ENCODE measurements around the gene CTNS.

DNA sequence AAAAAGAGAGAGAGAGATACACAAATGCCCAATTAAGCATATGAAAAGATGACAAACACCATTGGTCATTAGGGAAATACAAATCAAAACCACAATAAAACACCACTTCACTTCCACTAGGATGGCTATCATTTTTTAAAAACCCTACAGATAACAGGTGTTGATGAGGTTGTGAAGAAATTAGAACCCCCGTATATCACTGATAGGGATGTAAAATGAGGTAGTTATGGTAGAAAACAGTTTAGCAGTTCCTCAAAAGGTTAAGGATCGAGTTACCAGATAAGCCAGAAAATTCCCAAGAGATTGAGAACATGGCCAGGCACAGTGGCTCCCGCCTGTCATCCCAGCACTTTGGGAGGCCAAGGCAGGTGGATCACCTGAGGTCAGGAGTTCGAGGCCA, 56.6 kb downstream of the CTNS start:
- TF ChIP-seq MIER3 (CRISPR knock-in tag; IDR thresholded peaks at IDR 0.05; ENCODE audit: borderline replicate concordance): no peak
- TF ChIP-seq, protein P1, sequence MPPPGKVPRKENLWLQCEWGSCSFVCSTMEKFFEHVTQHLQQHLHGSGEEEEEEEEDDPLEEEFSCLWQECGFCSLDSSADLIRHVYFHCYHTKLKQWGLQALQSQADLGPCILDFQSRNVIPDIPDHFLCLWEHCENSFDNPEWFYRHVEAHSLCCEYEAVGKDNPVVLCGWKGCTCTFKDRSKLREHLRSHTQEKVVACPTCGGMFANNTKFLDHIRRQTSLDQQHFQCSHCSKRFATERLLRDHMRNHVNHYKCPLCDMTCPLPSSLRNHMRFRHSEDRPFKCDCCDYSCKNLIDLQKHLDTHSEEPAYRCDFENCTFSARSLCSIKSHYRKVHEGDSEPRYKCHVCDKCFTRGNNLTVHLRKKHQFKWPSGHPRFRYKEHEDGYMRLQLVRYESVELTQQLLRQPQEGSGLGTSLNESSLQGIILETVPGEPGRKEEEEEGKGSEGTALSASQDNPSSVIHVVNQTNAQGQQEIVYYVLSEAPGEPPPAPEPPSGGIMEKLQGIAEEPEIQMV (CRISPR knock-in tag; IDR thresholded peaks at IDR 0.05; ENCODE audit: low read depth): no peak
- TF ChIP-seq, protein P2, sequence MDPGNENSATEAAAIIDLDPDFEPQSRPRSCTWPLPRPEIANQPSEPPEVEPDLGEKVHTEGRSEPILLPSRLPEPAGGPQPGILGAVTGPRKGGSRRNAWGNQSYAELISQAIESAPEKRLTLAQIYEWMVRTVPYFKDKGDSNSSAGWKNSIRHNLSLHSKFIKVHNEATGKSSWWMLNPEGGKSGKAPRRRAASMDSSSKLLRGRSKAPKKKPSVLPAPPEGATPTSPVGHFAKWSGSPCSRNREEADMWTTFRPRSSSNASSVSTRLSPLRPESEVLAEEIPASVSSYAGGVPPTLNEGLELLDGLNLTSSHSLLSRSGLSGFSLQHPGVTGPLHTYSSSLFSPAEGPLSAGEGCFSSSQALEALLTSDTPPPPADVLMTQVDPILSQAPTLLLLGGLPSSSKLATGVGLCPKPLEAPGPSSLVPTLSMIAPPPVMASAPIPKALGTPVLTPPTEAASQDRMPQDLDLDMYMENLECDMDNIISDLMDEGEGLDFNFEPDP (CRISPR knock-in tag; conservative IDR thresholded peaks at IDR 0.05): no peak

Data from HepG2 (cell line).